ENCODE results near the gene CHAC1. TPM values are rescaled to one million over a fixed set of nuclear protein-coding genes. Genes with fewer than 3 reads are reported as not detected.

CHAC1 gene
- total RNA-seq, 1 experiment from 2014 or later = 48.7 TPM

DNA sequence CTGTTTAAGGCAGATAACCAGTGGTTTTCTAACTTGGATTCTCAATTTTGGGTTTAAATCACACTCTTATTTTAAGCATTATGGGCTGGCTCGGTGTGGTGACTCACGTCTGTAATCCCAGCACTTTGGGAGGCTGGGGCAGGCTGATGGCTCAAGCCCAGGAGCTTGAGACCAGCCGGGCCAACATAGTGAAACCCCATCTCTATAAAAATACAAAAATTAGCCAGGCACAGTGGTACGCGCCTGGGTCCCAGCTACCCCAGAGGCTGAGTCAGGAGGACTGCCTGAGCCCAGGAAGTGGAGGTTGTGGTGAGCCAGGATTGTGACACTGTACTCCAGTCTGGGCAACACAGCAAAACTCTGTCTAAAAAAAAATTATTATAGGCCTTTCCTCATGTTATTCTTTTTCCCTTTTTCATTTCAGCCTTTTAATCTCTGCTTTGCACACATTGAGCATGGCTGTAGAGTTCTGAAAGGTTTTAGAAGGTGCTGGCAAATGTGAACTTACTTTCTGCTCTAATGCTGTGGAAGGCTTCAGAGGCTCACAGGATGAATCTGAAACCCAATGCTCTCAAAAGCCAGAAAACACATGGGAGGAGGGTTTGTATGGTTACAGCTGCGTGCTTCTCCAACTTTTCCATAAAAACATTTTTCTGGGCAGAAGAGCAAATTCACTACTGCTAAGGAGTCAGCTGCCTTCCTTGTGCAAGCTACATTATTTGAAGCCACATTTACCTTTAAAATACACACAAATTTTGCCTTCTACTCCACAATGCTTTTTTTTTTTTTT lies 32.5 kb downstream of the CHAC1 start:
- H2AK5ac ChIP-seq (ENCODE audit: insufficient read length, low read length) = no peak overlapping the region
- no peak overlapping the region for H3T11ph ChIP-seq (ENCODE audit: low read length)
- no peaks in the 10 kb centered on the region for H3K23me2 ChIP-seq (ENCODE audit: insufficient read length, low read depth, low read length, poor library complexity, severe bottlenecking)
- no peaks in the 10 kb centered on the region for H4K20me1 ChIP-seq (ENCODE audit: control insufficient read depth, insufficient read depth, insufficient read length)
- no peak overlapping the region for H2BK5ac ChIP-seq (ENCODE audit: insufficient read length, low read length)
- TF ChIP-seq, protein P1, sequence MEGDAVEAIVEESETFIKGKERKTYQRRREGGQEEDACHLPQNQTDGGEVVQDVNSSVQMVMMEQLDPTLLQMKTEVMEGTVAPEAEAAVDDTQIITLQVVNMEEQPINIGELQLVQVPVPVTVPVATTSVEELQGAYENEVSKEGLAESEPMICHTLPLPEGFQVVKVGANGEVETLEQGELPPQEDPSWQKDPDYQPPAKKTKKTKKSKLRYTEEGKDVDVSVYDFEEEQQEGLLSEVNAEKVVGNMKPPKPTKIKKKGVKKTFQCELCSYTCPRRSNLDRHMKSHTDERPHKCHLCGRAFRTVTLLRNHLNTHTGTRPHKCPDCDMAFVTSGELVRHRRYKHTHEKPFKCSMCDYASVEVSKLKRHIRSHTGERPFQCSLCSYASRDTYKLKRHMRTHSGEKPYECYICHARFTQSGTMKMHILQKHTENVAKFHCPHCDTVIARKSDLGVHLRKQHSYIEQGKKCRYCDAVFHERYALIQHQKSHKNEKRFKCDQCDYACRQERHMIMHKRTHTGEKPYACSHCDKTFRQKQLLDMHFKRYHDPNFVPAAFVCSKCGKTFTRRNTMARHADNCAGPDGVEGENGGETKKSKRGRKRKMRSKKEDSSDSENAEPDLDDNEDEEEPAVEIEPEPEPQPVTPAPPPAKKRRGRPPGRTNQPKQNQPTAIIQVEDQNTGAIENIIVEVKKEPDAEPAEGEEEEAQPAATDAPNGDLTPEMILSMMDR (conservative IDR thresholded peaks at IDR 0.05) = no peak
- no peaks in the 10 kb centered on the region for H3K9me3 ChIP-seq (ENCODE audit: control insufficient read depth, low read depth, low read length)
- H3K23ac ChIP-seq (ENCODE audit: insufficient read length, low read depth, low read length) = no peak overlapping the region
- H2AFZ ChIP-seq (ENCODE audit: low read length) = no peak overlapping the region
- no peak overlapping the region for H4K91ac ChIP-seq (ENCODE audit: insufficient read length, low read depth, low read length)
- no peak overlapping the region for H2BK12ac ChIP-seq (ENCODE audit: insufficient read length, low read depth, low read length)
- peaks cover 36 to 91% (median 70%) of the 10 kb centered on the region in 3 experiments for H3K36me3 Mint-ChIP-seq (ENCODE audit: insufficient read depth in 1 of 3, low read depth in 3 of 3)
- H4K8ac ChIP-seq (replicated peaks; ENCODE audit: insufficient read length, low read depth, low read length) = no peak overlapping the region
- no CpG with 5 or more reads among the region's 6 CpGs for WGBS (ENCODE audit: extremely low coverage, insufficient read length, low lambda C conversion rate)
- no peak overlapping the region for H2BK20ac ChIP-seq (ENCODE audit: low read depth, low read length, poor library complexity, severe bottlenecking)
- no peaks in the 10 kb centered on the region for H3K4me1 ChIP-seq (ENCODE audit: insufficient read depth, low read length)
- no peaks in the 10 kb centered on the region for H3K9me3 Mint-ChIP-seq
- no peak overlapping the region for H2BK15ac ChIP-seq (ENCODE audit: low read depth, low read length)
- no peak overlapping the region for H3K27ac Mint-ChIP-seq
- no peak overlapping the region for H3K56ac ChIP-seq (ENCODE audit: insufficient read length, low read depth, low read length)
- H3K14ac ChIP-seq (ENCODE audit: insufficient read depth, low read length) = no peak overlapping the region
- H3K18ac ChIP-seq (ENCODE audit: insufficient read length, low read depth, low read length) = no peak overlapping the region
- no peak overlapping the region for H3K4me3 Mint-ChIP-seq
- H3K27ac ChIP-seq (ENCODE audit: insufficient read length, low read depth, low read length) = no peak overlapping the region
- no peak overlapping the region for H3K4ac ChIP-seq (ENCODE audit: low read depth, low read length)
- H3K79me2 ChIP-seq (ENCODE audit: insufficient read depth, low read length) = no peaks in the 10 kb centered on the region
- H3K4me1 Mint-ChIP-seq = no peaks in the 10 kb centered on the region
- H3K27me3 Mint-ChIP-seq (ENCODE audit: low read depth) = no peaks in the 10 kb centered on the region
- H3K79me1 ChIP-seq (ENCODE audit: insufficient read depth, low read depth, low read length, poor library complexity, severe bottlenecking) = no peaks in the 10 kb centered on the region
- H3K9ac ChIP-seq (ENCODE audit: extremely low read depth, insufficient read length, low read length) = no peak overlapping the region
- no peak overlapping the region for H2BK120ac ChIP-seq (ENCODE audit: low read depth, low read length, poor library complexity, severe bottlenecking)
- H4K5ac ChIP-seq (ENCODE audit: insufficient read length, low read depth, low read length) = no peak overlapping the region
- no peak overlapping the region for H3K4me2 ChIP-seq (ENCODE audit: insufficient read depth, insufficient read length, low read length)
- DNase-seq = no peak
- H3K27me3 ChIP-seq (ENCODE audit: insufficient read depth, low read length) = no peaks in the 10 kb centered on the region

Measured in H9 (cell line).